Gastroesophageal sphincter (tissue), 4 donors: ENCODE measurements around the gene SEMA6B. TPM values are rescaled to one million over a fixed set of nuclear protein-coding genes. Genes with fewer than 3 reads are reported as not detected.
A peak's percentile ranks its signal among the peaks of the same experiment; 100 is the strongest.

Source experiments
- ATAC-seq: fragments of 150-250 bp; one replicate; pipeline ENCODE4 v1.9.1; 2016; ENCODE audit warnings: mild to moderate bottlenecking, moderate library complexity
- H3K27ac ChIP-seq, 4 donors: fragments of 200-600 bp; sonication (generic) in 3 of 4; 1 replicate in 3 of 4; 2 replicates in 1 of 4; pipeline ENCODE4 v1.5.1; 2016 to 2019
- H3K27me3 ChIP-seq: fragments of 200-600 bp; sonication (generic); one replicate; pipeline ENCODE4 v1.5.1; 2019
- H3K36me3 ChIP-seq, 2 donors: fragments of 200-600 bp; sonication (generic); one replicate each; pipeline ENCODE4 v1.5.1; 2019; ENCODE audit warnings: control low read depth in 1 of 2
- H3K4me1 ChIP-seq, 3 donors: fragments of 200-600 bp; sonication (generic); 1 replicate in 2 of 3; 2 replicates in 1 of 3; pipeline ENCODE4 v1.5.1; 2016 to 2019; ENCODE audit warnings: control low read depth in 2 of 3
- H3K4me3 ChIP-seq, 2 donors: fragments of 200-600 bp; sonication (generic); one replicate each; pipeline ENCODE4 v1.5.1; 2019; ENCODE audit warnings: mild to moderate bottlenecking in 1 of 2, moderate library complexity in 1 of 2
- H3K9me3 ChIP-seq, 3 donors: fragments of 200-600 bp; sonication (generic); one replicate each; pipeline ENCODE4 v1.5.1; 2017 to 2019; ENCODE audit warnings: control low read depth in 2 of 3
- CTCF ChIP-seq, 4 experiments: fragments of 200-600 bp in 2 of 4; fragments of 450-650 bp in 2 of 4; sonication (generic) in 1 of 4; IDR thresholded peaks; one replicate each; pipeline ENCODE4 v1.5.1; 2017 to 2019; ENCODE audit warnings: antibody characterized with exemption in 4 of 4, mild to moderate bottlenecking in 2 of 4, moderate library complexity in 2 of 4
- EP300 ChIP-seq: sonication (generic); formaldehyde crosslinking; IDR thresholded peaks from one replicate; pipeline ENCODE4 v1.6.1; 2017; ENCODE audit warnings: antibody characterized with exemption, mild to moderate bottlenecking
- POLR2A ChIP-seq, 2 donors: fragments of 450-650 bp; IDR thresholded peaks; one replicate each; pipeline ENCODE4 v1.6.1; 2017; ENCODE audit warnings: antibody characterized with exemption in 2 of 2, mild to moderate bottlenecking in 2 of 2, moderate library complexity in 1 of 2
- POLR2AphosphoS5 ChIP-seq: sonication (generic); formaldehyde crosslinking; IDR thresholded peaks from one replicate; pipeline ENCODE4 v1.6.1; 2017; ENCODE audit warnings: antibody characterized with exemption
- WGBS, 2 donors: methylation state at CpG; one replicate each; pipeline ENCODE4 v1.1.5; 2018; ENCODE audit warnings: low coverage in 1 of 2; 5-methylcytosine and 5-hydroxymethylcytosine counted together
- total RNA-seq, 4 donors: library from RNA; depleted of rRNA; stranded (reverse); fragments of >200 nt; gene quantifications; one replicate each; pipeline ENCODE4 v1.1.0, GENCODE V29; 2016

SEMA6B gene
- total RNA-seq, 4 donors from 2014 or later = 2.0 to 12.4 (median 7.3) TPM

- TF ChIP-seq EP300 (no peak), POLR2AphosphoS5 (no peak), CTCF (IDR thresholded peaks at IDR 0.05) (no peak), POLR2A (IDR thresholded peaks at IDR 0.05) (no peak)
- peak overlapping the region in 1 of 4 donors; percentile 15 for H3K27ac ChIP-seq
- peaks cover 0 to 32% (median 0%) of the 10 kb centered on the region in 3 donors for H3K4me1 ChIP-seq
- H3K36me3 ChIP-seq = peaks cover 0 to 97% of the 10 kb centered on the region in 2 donors
- 96% methylated on average over 4 of the region's 15 CpGs; no CpG with 5 or more reads in 1 of the 2 donors for WGBS, 2 donors
- no peak for ATAC-seq
- H3K27me3 ChIP-seq = no peaks in the 10 kb centered on the region
- H3K9me3 ChIP-seq = no peaks in the 10 kb centered on the region
- H3K4me3 ChIP-seq = no peak overlapping the region
These were observed 59.6 kb downstream of the SEMA6B start for GRCh38 chr19:4499855-4500254.

GRCh38 chr19:4499318-4499717 is 60.2 kb downstream of the SEMA6B start:
- 94 to 100% methylated on average over 2 to 7 of the region's 23 CpGs for WGBS, 2 donors
- no peak for ATAC-seq
- Histone ChIP-seq H3K27me3 (no peaks in the 10 kb centered on the region), H3K4me3 (no peak overlapping the region), H3K36me3 (peaks cover 0 to 97% of the 10 kb centered on the region in 2 donors), H3K4me1 (peaks cover 0 to 27% (median 0%) of the 10 kb centered on the region in 3 donors), H3K9me3 (no peaks in the 10 kb centered on the region), H3K27ac (no peak overlapping the region)
- TF ChIP-seq POLR2A (IDR thresholded peaks at IDR 0.05) = no peak
- no peak for TF ChIP-seq EP300
- TF ChIP-seq CTCF (IDR thresholded peaks at IDR 0.05) = no peak
- no peak for TF ChIP-seq POLR2AphosphoS5

DNA sequence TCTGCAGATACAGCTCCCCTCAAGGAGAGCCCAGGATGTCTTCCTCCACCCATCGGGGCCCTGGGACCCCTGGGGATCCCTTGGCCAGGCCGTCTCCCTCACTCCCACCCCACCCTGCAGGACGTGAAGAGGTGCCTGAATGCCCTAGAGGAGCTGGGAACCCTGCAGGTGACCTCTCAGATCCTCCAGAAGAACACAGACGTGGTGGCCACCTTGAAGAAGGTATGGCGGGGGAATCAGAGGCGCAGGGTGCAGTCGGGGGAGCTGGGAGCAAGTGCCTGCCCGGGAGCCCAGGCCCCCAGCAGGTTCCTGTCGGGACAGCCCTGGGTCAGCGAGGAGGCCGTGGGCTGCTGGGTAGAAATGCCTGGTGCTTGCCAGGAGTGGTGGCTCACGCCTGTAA is 60.8 kb downstream of the SEMA6B start:
- no peaks in the 10 kb centered on the region for H3K27me3 ChIP-seq
- 100% methylated on average over 1 of the region's 12 CpGs; no CpG with 5 or more reads in 1 of the 2 donors for WGBS, 2 donors
- no peak for TF ChIP-seq POLR2AphosphoS5
- ATAC-seq = no peak
- peaks cover 0 to 22% (median 0%) of the 10 kb centered on the region in 3 donors for H3K4me1 ChIP-seq
- H3K27ac ChIP-seq = no peak overlapping the region
- no peaks in the 10 kb centered on the region for H3K9me3 ChIP-seq
- H3K36me3 ChIP-seq = peaks cover 0 to 97% of the 10 kb centered on the region in 2 donors
- no peak overlapping the region for H3K4me3 ChIP-seq

- H3K36me3 ChIP-seq = peaks cover 0 to 95% of the 10 kb centered on the region in 2 donors
- no peaks in the 10 kb centered on the region for H3K27me3 ChIP-seq
- no peak for ATAC-seq
- no CpG with 5 or more reads among the region's 25 CpGs for WGBS, 2 donors
- H3K9me3 ChIP-seq = no peaks in the 10 kb centered on the region
- no peak overlapping the region for H3K4me3 ChIP-seq
- peaks cover 0 to 13% (median 0%) of the 10 kb centered on the region in 3 donors for H3K4me1 ChIP-seq
- TF ChIP-seq EP300 = no peak
- no peak for TF ChIP-seq CTCF (IDR thresholded peaks at IDR 0.05)
- no peak for TF ChIP-seq POLR2AphosphoS5
- no peak for TF ChIP-seq POLR2A (IDR thresholded peaks at IDR 0.05)
- H3K27ac ChIP-seq = no peak overlapping the region
These were observed 61.6 kb downstream of the SEMA6B start for GRCh38 chr19:4497770-4498389.

- Histone ChIP-seq H3K36me3 (peaks cover 0 to 89% of the 10 kb centered on the region in 2 donors), H3K27ac (no peak overlapping the region), H3K9me3 (no peaks in the 10 kb centered on the region), H3K4me1 (no peaks in the 10 kb centered on the region), H3K27me3 (no peaks in the 10 kb centered on the region), H3K4me3 (no peak overlapping the region)
- TF ChIP-seq POLR2A (IDR thresholded peaks at IDR 0.05) (no peak), EP300 (no peak), POLR2AphosphoS5 (no peak), CTCF (IDR thresholded peaks at IDR 0.05) (no peak)
- 100% methylated on average over 1 of the region's 18 CpGs; no CpG with 5 or more reads in 1 of the 2 donors for WGBS, 2 donors
- ATAC-seq = no peak
These were observed 63.2 kb downstream of the SEMA6B start for GRCh38 chr19:4496304-4496703.
